ENCODE data around the gene POLR2B. TPM values are rescaled to one million over a fixed set of nuclear protein-coding genes. Genes with fewer than 3 reads are reported as not detected.

POLR2B gene
- total and polyA plus RNA-seq, 2 of the 4 experiments (the other 2 are of a cell fraction), result 74.0 to 106 TPM

DNA sequence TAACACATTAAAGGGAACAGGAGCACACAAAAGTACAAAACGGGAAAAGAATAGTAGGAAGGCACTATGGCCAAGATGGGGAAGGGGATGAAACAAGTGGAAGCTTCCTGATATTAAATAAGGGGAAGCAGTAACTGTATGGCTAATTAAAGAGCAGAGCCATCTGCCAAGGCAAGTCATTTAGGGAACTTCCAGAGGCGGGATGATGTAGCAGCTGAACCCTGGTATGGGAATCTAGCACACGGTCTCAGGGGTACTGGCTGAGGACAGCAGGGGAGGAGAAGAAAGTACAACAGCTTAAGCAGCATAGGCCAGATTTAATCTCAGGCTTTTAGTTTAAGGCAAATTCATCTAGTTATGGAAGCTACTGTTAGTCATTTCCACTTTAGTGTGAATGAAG, 72.4 kb downstream of the POLR2B start:
- Histone ChIP-seq H3K9me3 (ENCODE audit: control insufficient read depth, insufficient read depth, low read length) (0 out of 2 replicates have a peak, but pooled peaks cover 2% of the 10 kb centered on the region), H2AK5ac (ENCODE audit: low read depth, low read length) (no peak overlapping the region), H4K20me1 (ENCODE audit: insufficient read depth, low read length) (no peaks in the 10 kb centered on the region), H3K79me1 (ENCODE audit: low read depth in 1 of 2, low read length in 2 of 2) (peaks cover 14 to 87% of the 10 kb centered on the region in 2 experiments), H3K14ac (replicated peaks; ENCODE audit: low read depth, low read length) (peak overlapping the region; percentile 33; the same call in 1 of the 2 replicates), H2BK15ac (ENCODE audit: low read depth, low read length) (peak overlapping the region; percentile 11; the same call in 1 of the 3 replicates), H3K4me1 (ENCODE audit: control insufficient read depth, insufficient read depth, low read length) (peaks cover 15% of the 10 kb centered on the region), H3K23ac (ENCODE audit: low read depth, low read length) (no peak overlapping the region), H3K4me3 (ENCODE audit: insufficient read depth, low read depth, low read length) (no peak overlapping the region), H3K4ac (ENCODE audit: low read depth, low read length) (no peak overlapping the region), H2BK5ac (ENCODE audit: low read depth, low read length, poor library complexity, severe bottlenecking) (peak overlapping the region; percentile 28), H3K18ac (ENCODE audit: low read depth, low read length) (no peak overlapping the region), H4K8ac (ENCODE audit: low read depth in 2 of 2, low read length in 2 of 2) (no peak overlapping the region; a peak in 1 of 4 replicates), H2BK120ac (ENCODE audit: low read depth, low read length) (0 out of 2 replicates have a peak overlapping the region, but pooled peaks have one; percentile 16), H2BK20ac (ENCODE audit: low read depth, low read length) (peak overlapping the region; percentile 48; the same call in 1 of the 2 replicates), H2AFZ (replicated peaks; ENCODE audit: low read length, poor library complexity) (no peak overlapping the region), H3K56ac (ENCODE audit: extremely low read depth, insufficient read depth, low read length) (no peak overlapping the region), H4K5ac (ENCODE audit: low read depth, low read length) (peak overlapping the region; percentile 55; the same call in 1 of the 2 replicates), H3K36me3 (ENCODE audit: control insufficient read depth, insufficient read depth, low read length) (peaks cover 4% of the 10 kb centered on the region; the same call in 1 of the 2 replicates), H3K27me3 (ENCODE audit: control insufficient read depth, insufficient read depth, low read length) (no peaks in the 10 kb centered on the region), H3K9ac (ENCODE audit: low read depth, low read length) (no peak overlapping the region), H3K27ac (ENCODE audit: insufficient read depth, low read length) (no peak overlapping the region), H3K9me1 (ENCODE audit: insufficient read depth, low read length) (peaks cover 23% of the 10 kb centered on the region), H3K4me2 (ENCODE audit: low read depth, low read length) (no peak overlapping the region), H4K91ac (ENCODE audit: insufficient read depth, low read depth, low read length) (0 out of 2 replicates have a peak overlapping the region, but pooled peaks have one; percentile 16), H2AK9ac (replicated peaks; ENCODE audit: low read depth, low read length, poor library complexity) (no peak overlapping the region)
- 100% methylated on average over 3 of the region's 3 CpGs; no CpG with 5 or more reads in 1 of the 2 experiments for WGBS, 2 experiments (ENCODE audit: extremely low coverage in 2 of 2, insufficient read length in 1 of 2)
- DNase-seq (peak; percentile 24), ATAC-seq (ENCODE audit: low read depth) (no peak)
- POLR2A ChIA-PET (ENCODE audit: unreplicated experiment), result no interaction called here
- CTCF ChIA-PET, result no interaction called here
- TF ChIP-seq CEBPB (IDR thresholded peaks at IDR 0.05; ENCODE audit: low read depth, low read length) (no peak), CTCF (conservative IDR thresholded peaks at IDR 0.05; ENCODE audit: low read depth, low read length) (no peak), CHD1 (IDR thresholded peaks at IDR 0.05; ENCODE audit: low read depth, low read length) (no peak), ELK1 (IDR thresholded peaks at IDR 0.05; ENCODE audit: borderline replicate concordance, low read depth, low read length) (no peak), SMC3 (IDR thresholded peaks at IDR 0.05; ENCODE audit: low read depth, low read length) (no peak), MAFK (IDR thresholded peaks at IDR 0.05; ENCODE audit: low read depth, low read length) (no peak), RFX5 (IDR thresholded peaks at IDR 0.05; ENCODE audit: low read depth, low read length) (no peak), RAD21 (IDR thresholded peaks at IDR 0.05; ENCODE audit: low read length) (no peak), FOS (IDR thresholded peaks at IDR 0.05; ENCODE audit: low read depth, low read length) (no peak), BHLHE40 (IDR thresholded peaks at IDR 0.05; ENCODE audit: low read depth, low read length) (no peak), POLR2A (IDR thresholded peaks at IDR 0.05; ENCODE audit: low read depth, low read length) (no peak), MXI1 (IDR thresholded peaks at IDR 0.05; ENCODE audit: borderline replicate concordance, low read depth, low read length) (no peak), RCOR1 (IDR thresholded peaks at IDR 0.05; ENCODE audit: insufficient replicate concordance, low read length) (no peak), MAZ (IDR thresholded peaks at IDR 0.05; ENCODE audit: borderline replicate concordance, low read depth, low read length) (no peak), NFE2L2 (IDR thresholded peaks at IDR 0.05; ENCODE audit: low read depth, low read length) (no peak)
- TF ChIP-seq, protein P1, sequence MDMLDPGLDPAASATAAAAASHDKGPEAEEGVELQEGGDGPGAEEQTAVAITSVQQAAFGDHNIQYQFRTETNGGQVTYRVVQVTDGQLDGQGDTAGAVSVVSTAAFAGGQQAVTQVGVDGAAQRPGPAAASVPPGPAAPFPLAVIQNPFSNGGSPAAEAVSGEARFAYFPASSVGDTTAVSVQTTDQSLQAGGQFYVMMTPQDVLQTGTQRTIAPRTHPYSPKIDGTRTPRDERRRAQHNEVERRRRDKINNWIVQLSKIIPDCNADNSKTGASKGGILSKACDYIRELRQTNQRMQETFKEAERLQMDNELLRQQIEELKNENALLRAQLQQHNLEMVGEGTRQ (IDR thresholded peaks at IDR 0.05; ENCODE audit: low read depth, low read length), result no peak
- dilution Hi-C loops (cut with HindIII; ENCODE audit: low sequenced_read_pairs, unreplicated experiment), result no loop called here
- in situ Hi-C loops (cut with MboI; ENCODE audit: low sequenced_read_pairs), result no loop called here
- BruUV-seq (replicated peaks), result no TSS peak
- intact Hi-C loops (cut with micrococcal nuclease), result no loop called here

All from IMR-90 (cell line).